ENCODE results near the gene MINDY4. TPM values are rescaled to one million over a fixed set of nuclear protein-coding genes. Genes with fewer than 3 reads are reported as not detected.

The MINDY4 gene
- 1 to 10 TPM; 2.2 to 4.2 TPM for total RNA-seq

- peak; percentile 83 for DNase-seq
- H3K9ac ChIP-seq (ENCODE audit: low read depth in 2 of 2, low read length in 2 of 2), result peak within 1 kb of the TSS; percentile 77 to 79
- intact Hi-C loops (cut with DNase I), result no loop called here
These were observed at the start of gene MINDY4 for GRCh38 chr7:30771174-30771879. Gene MINDY4 (plus strand): TSS chr7:30771417. CDS start chr7:30771494, 77 bp downstream.

GRCh38 chr7:30722187-30722586, 49.0 kb upstream of the MINDY4 start:
- no peak for TF ChIP-seq CTCF (IDR thresholded peaks at IDR 0.05)
- intact Hi-C loops (cut with DNase I), result no loop called here
- no peak for DNase-seq
- no peaks in the 10 kb centered on the region for H3K4me1 ChIP-seq
- no peak overlapping the region for H3K4me3 ChIP-seq
- H3K27me3 ChIP-seq, result no peaks in the 10 kb centered on the region
- no peak overlapping the region for H3K27ac ChIP-seq
- H3K36me3 ChIP-seq, result no peaks in the 10 kb centered on the region
- H3K9ac ChIP-seq (ENCODE audit: low read depth in 2 of 2, low read length in 2 of 2), result no peak overlapping the region
- no peaks in the 10 kb centered on the region for H3K9me3 ChIP-seq

More at GRCh38 chr7:30771174-30771879, at the start of gene MINDY4:
- peak within 1 kb of the TSS; percentile 64 for H3K4me3 ChIP-seq
- H3K27ac ChIP-seq, result peak within 1 kb of the TSS; percentile 52
- no peaks in the 10 kb centered on the region for H3K36me3 ChIP-seq
- no peaks in the 10 kb centered on the region for H3K27me3 ChIP-seq
- no peaks in the 10 kb centered on the region for H3K9me3 ChIP-seq
- no peaks in the 10 kb centered on the region for H3K4me1 ChIP-seq
- no peak for TF ChIP-seq CTCF (IDR thresholded peaks at IDR 0.05)

GRCh38 chr7:30722671-30723070, 48.5 kb upstream of the MINDY4 start:
- no peaks in the 10 kb centered on the region for H3K36me3 ChIP-seq
- H3K4me3 ChIP-seq, result no peak overlapping the region
- intact Hi-C loops (cut with DNase I), result no loop called here
- DNase-seq, result no peak
- H3K9me3 ChIP-seq, result no peaks in the 10 kb centered on the region
- H3K27ac ChIP-seq, result no peak overlapping the region
- no peak for TF ChIP-seq CTCF (IDR thresholded peaks at IDR 0.05)
- H3K4me1 ChIP-seq, result no peaks in the 10 kb centered on the region
- no peak overlapping the region for H3K9ac ChIP-seq (ENCODE audit: low read depth in 2 of 2, low read length in 2 of 2)
- no peaks in the 10 kb centered on the region for H3K27me3 ChIP-seq

- intact Hi-C loops (cut with DNase I), result no loop called here
- H3K4me1 ChIP-seq, result no peaks in the 10 kb centered on the region
- H3K9ac ChIP-seq (ENCODE audit: low read depth in 2 of 2, low read length in 2 of 2), result no peak overlapping the region
- DNase-seq, result no peak
- no peaks in the 10 kb centered on the region for H3K27me3 ChIP-seq
- H3K4me3 ChIP-seq, result no peak overlapping the region
- no peaks in the 10 kb centered on the region for H3K9me3 ChIP-seq
- H3K36me3 ChIP-seq, result no peaks in the 10 kb centered on the region
- H3K27ac ChIP-seq, result no peak overlapping the region
- TF ChIP-seq CTCF (IDR thresholded peaks at IDR 0.05), result no peak
These were observed 47.4 kb upstream of the MINDY4 start for GRCh38 chr7:30723776-30724175.

- Histone ChIP-seq H3K9ac (ENCODE audit: low read depth in 2 of 2, low read length in 2 of 2) (no peak overlapping the region), H3K4me1 (no peaks in the 10 kb centered on the region), H3K27me3 (no peaks in the 10 kb centered on the region), H3K27ac (no peak overlapping the region), H3K36me3 (no peaks in the 10 kb centered on the region), H3K4me3 (no peak overlapping the region), H3K9me3 (no peaks in the 10 kb centered on the region)
- no peak for TF ChIP-seq CTCF (IDR thresholded peaks at IDR 0.05)
- intact Hi-C loops (cut with DNase I), result no loop called here
- DNase-seq, result no peak
These were observed 44.8 kb upstream of the MINDY4 start for GRCh38 chr7:30726296-30727006.
